Activated B cell treated with CpG ODN at 0.5 μM for 24 hours (primary cell): Measurements from ENCODE around the gene CEP192. TPM values are rescaled to one million over a fixed set of nuclear protein-coding genes. Genes with fewer than 3 reads are reported as not detected.
A peak's percentile ranks its signal among the peaks of the same experiment; 100 is the strongest.

Experiments
- ATAC-seq: fragments of 200-7000 bp; cut with Tn5 transposase; one replicate; pipeline ENCODE4 v1.10.0; 2021; ENCODE audit warnings: low read depth, mild to moderate bottlenecking, moderate library complexity
- CTCF ChIA-PET: fragments of 350-600 bp; sonication (Branson Sonifier 250); formaldehyde crosslinking; loops from one replicate; lab custom pipeline; 2021; ENCODE audit warnings: antibody characterized with exemption; lab: Charles Lee
- POLR2A ChIA-PET: fragments of 350-600 bp; sonication (Branson Sonifier 250); formaldehyde crosslinking; loops from one replicate; lab custom pipeline; 2021; ENCODE audit warnings: antibody characterized with exemption; lab: Charles Lee
- DNase-seq: peaks from one replicate; pipeline ENCODE4 v3.0.0; 2022
- H3K27ac Mint-ChIP-seq: one replicate; pipeline ENCODE4 v1.8.0; 2020; ENCODE audit warnings: mixed read lengths
- H3K27me3 Mint-ChIP-seq: one replicate; pipeline ENCODE4 v1.8.0; 2021; ENCODE audit warnings: mixed read lengths
- H3K36me3 Mint-ChIP-seq: one replicate; pipeline ENCODE4 v1.8.0; 2021; ENCODE audit warnings: low read depth, mixed read lengths
- H3K4me1 Mint-ChIP-seq: one replicate; pipeline ENCODE4 v1.8.0; 2021; ENCODE audit warnings: mixed read lengths
- H3K4me3 Mint-ChIP-seq: one replicate; pipeline ENCODE4 v1.8.0; 2020; ENCODE audit warnings: mild to moderate bottlenecking, mixed read lengths
- H3K9me3 Mint-ChIP-seq: one replicate; pipeline ENCODE4 v1.8.0; 2020; ENCODE audit warnings: mixed read lengths
- CTCF ChIP-seq: fragments of 200-600 bp; IDR thresholded peaks from one replicate; pipeline ENCODE4 v1.8.0; 2022; ENCODE audit warnings: antibody characterized with exemption, mild to moderate bottlenecking
- intact Hi-C: fragments of 100-400 bp; cut with micrococcal nuclease; formaldehyde crosslinking; loops from one replicate; pipeline ENCODE4 v1.15.1; 2024
- total RNA-seq: library from RNA; stranded (reverse); gene quantifications from 2 replicates; pipeline ENCODE4 v1.2.3, GENCODE V29; 2022

The CEP192 gene
- total RNA-seq, 1 donor from 2014 or later = 34.2 TPM

GRCh38 chr18:13051950-13052349 lies 60.8 kb downstream of the CEP192 start:
- H3K36me3 Mint-ChIP-seq = peaks cover 69% of the 10 kb centered on the region
- H3K4me3 Mint-ChIP-seq = peak overlapping the region; percentile 56
- no peaks in the 10 kb centered on the region for H3K9me3 Mint-ChIP-seq
- ChIA-PET POLR2A (interaction anchor here (0.5 to 1.1 kb wide), 5 partner anchors 53 to 675 kb away, joined by 3 to 5 read pairs (median 3); partner anchors contain the start of genes AFG3L2 and CEP192), CTCF (no interaction called here)
- H3K27ac Mint-ChIP-seq = peak overlapping the region; percentile 91
- TF ChIP-seq CTCF = no peak
- ATAC-seq = peak; percentile 96
- intact Hi-C loops = loop anchor here (1.0 to 2.0 kb wide), 2 partner anchors 15 to 61 kb away; partner anchors contain the start of gene CEP192
- DNase-seq = peak; percentile 19
- peaks cover 21% of the 10 kb centered on the region for H3K4me1 Mint-ChIP-seq
- no peaks in the 10 kb centered on the region for H3K27me3 Mint-ChIP-seq

GRCh38 chr18:13054336-13054735 lies 63.2 kb downstream of the CEP192 start:
- CTCF ChIA-PET = no interaction called here
- no peak overlapping the region for H3K27ac Mint-ChIP-seq

GRCh38 chr18:13061630-13062189 lies 70.5 kb downstream of the CEP192 start:
- no peaks in the 10 kb centered on the region for H3K27me3 Mint-ChIP-seq
- ChIA-PET POLR2A (interaction anchor here (0.6 kb wide), 1 partner anchor 21 kb away, joined by 3 read pairs; no protein-coding TSS in a partner anchor), CTCF (no interaction called here)
- DNase-seq = no peak
- TF ChIP-seq CTCF = no peak
- ATAC-seq = no peak
- H3K4me3 Mint-ChIP-seq = no peak overlapping the region
- intact Hi-C loops = no loop called here
- no peak overlapping the region for H3K27ac Mint-ChIP-seq
- H3K9me3 Mint-ChIP-seq = peaks cover 2% of the 10 kb centered on the region
- peaks cover 18% of the 10 kb centered on the region for H3K4me1 Mint-ChIP-seq
- peaks cover 68% of the 10 kb centered on the region for H3K36me3 Mint-ChIP-seq

More at GRCh38 chr18:13054336-13054735, 63.2 kb downstream of the CEP192 start:
- Mint-ChIP-seq H3K36me3 (peaks cover 67% of the 10 kb centered on the region), H3K9me3 (no peaks in the 10 kb centered on the region), H3K4me1 (peaks cover 21% of the 10 kb centered on the region), H3K4me3 (no peak overlapping the region), H3K27me3 (no peaks in the 10 kb centered on the region)
- intact Hi-C loops = no loop called here
- no peak for TF ChIP-seq CTCF
- DNase-seq = no peak
- POLR2A ChIA-PET = interaction anchor here (2.3 kb wide), 1 partner anchor 63 kb away, joined by 6 read pairs; the partner anchor contains the start of gene CEP192
- no peak for ATAC-seq

- Mint-ChIP-seq H3K4me1 (peaks cover 28% of the 10 kb centered on the region), H3K9me3 (peaks cover 2% of the 10 kb centered on the region), H3K27ac (peak overlapping the region; percentile 69), H3K27me3 (no peaks in the 10 kb centered on the region), H3K36me3 (peaks cover 75% of the 10 kb centered on the region), H3K4me3 (no peak overlapping the region)
- intact Hi-C loops = loop anchor here (1.0 to 5.0 kb wide), 3 partner anchors 15 to 75 kb away; partner anchors contain the start of gene CEP192
- DNase-seq (no peak), ATAC-seq (peak; percentile 72)
- ChIA-PET POLR2A (no interaction called here), CTCF (no interaction called here)
- TF ChIP-seq CTCF = no peak
These were observed 76.0 kb downstream of the CEP192 start for GRCh38 chr18:13067124-13067523.

- Mint-ChIP-seq H3K27ac (no peak overlapping the region), H3K36me3 (peaks cover 77% of the 10 kb centered on the region), H3K9me3 (peaks cover 2% of the 10 kb centered on the region), H3K4me1 (peaks cover 28% of the 10 kb centered on the region), H3K27me3 (no peaks in the 10 kb centered on the region), H3K4me3 (no peak overlapping the region)
- DNase-seq (no peak), ATAC-seq (no peak)
- intact Hi-C loops = loop anchor here (1.0 to 5.0 kb wide), 3 partner anchors 16 to 76 kb away; partner anchors contain the start of gene CEP192
- ChIA-PET CTCF (interaction anchor here (0.6 kb wide), 1 partner anchor 92 kb away, joined by 3 read pairs; no protein-coding TSS in a partner anchor), POLR2A (no interaction called here)
- no peak for TF ChIP-seq CTCF
These were observed 76.8 kb downstream of the CEP192 start for GRCh38 chr18:13067966-13068365.
